Mesenteric fat pad (tissue), 1 donor: Measurements from ENCODE around the gene SPATA33. TPM values are rescaled to one million over a fixed set of nuclear protein-coding genes. Genes with fewer than 3 reads are reported as not detected.

ENCODE experiments used
- DNase-seq: peaks from one replicate; pipeline ENCODE4 v3.0.0-alpha.2; 2020; ENCODE audit warnings: low spot score
- long read RNA-seq: library from polyadenylated mRNA; unstranded; transcript quantifications from one replicate; pipeline ENCODE4 v2.0.0, GENCODE V29; 2020
- total RNA-seq: library from RNA; stranded (reverse); fragmentation: NEBNext Ultra II Directional; extraction: Animal tissue kit (Norgen Biotek cat#: 25700); gene quantifications from one replicate; pipeline ENCODE4 v1.2.1, GENCODE V29; 2021
- donor health status: DM: yes; HTN: yes; CAD: no.

The SPATA33 gene
- 4.6 TPM for total RNA-seq
- long read RNA-seq, partial matches to known transcripts: 0 of 15 reads
- long read RNA-seq, other reads (novel, unspliced or antisense): 4 of 15 reads

GRCh38 chr16:89657442-89658220 is at the start of gene SPATA33, which contains the start of gene CHMP1A:
TSS of gene SPATA33 (plus strand) at chr16:89657836. CDS start at chr16:89657912, 76 bp downstream.
TSS of gene CHMP1A (minus strand) at chr16:89657708. CDS start at chr16:89657588, 120 bp downstream.
- peak; percentile 97 for DNase-seq

- no peak for DNase-seq
These were observed 49.5 kb upstream of the SPATA33 start for GRCh38 chr16:89607937-89608740.

GRCh38 chr16:89610108-89610453 is 47.6 kb upstream of the SPATA33 start:
- no peak for DNase-seq

- DNase-seq: no peak
These were observed 45.0 kb upstream of the SPATA33 start for GRCh38 chr16:89612415-89613166.

- DNase-seq: no peak
These were observed 44.2 kb upstream of the SPATA33 start, which contains the start of gene DPEP1 for GRCh38 chr16:89613231-89613953. TSS of gene DPEP1 (plus strand) at chr16:89613642. CDS start at chr16:89630411, 16,769 bp downstream.

- no peak for DNase-seq
These were observed 43.6 kb upstream of the SPATA33 start for GRCh38 chr16:89613954-89614459.

- DNase-seq: no peak
These were observed 42.5 kb upstream of the SPATA33 start for GRCh38 chr16:89615176-89615575.

- DNase-seq: no peak
These were observed 42.0 kb upstream of the SPATA33 start for GRCh38 chr16:89615596-89616090.

- DNase-seq: no peak
These were observed 41.0 kb upstream of the SPATA33 start for GRCh38 chr16:89616623-89617022.

GRCh38 chr16:89617036-89617435 is 40.6 kb upstream of the SPATA33 start:
- no peak for DNase-seq

GRCh38 chr16:89618109-89618998 is 39.3 kb upstream of the SPATA33 start:
- DNase-seq: no peak

GRCh38 chr16:89619840-89620239 is 37.8 kb upstream of the SPATA33 start:
- no peak for DNase-seq

- no peak for DNase-seq
These were observed 37.2 kb upstream of the SPATA33 start for GRCh38 chr16:89620406-89620841.

- DNase-seq: no peak
These were observed 36.4 kb upstream of the SPATA33 start for GRCh38 chr16:89621136-89621697.

GRCh38 chr16:89621698-89622409 is 35.8 kb upstream of the SPATA33 start:
- no peak for DNase-seq

- no peak for DNase-seq
These were observed 34.0 kb upstream of the SPATA33 start for GRCh38 chr16:89623511-89624261.
